ENCODE measurements around the gene BOC. TPM values are rescaled to one million over a fixed set of nuclear protein-coding genes. Genes with fewer than 3 reads are reported as not detected.

The BOC gene
- total RNA-seq, 1 donor from 2014 or later = 20.2 TPM

- Mint-ChIP-seq H3K27me3 (ENCODE audit: low read depth, unreplicated experiment) (peaks cover 3% of the 10 kb centered on the region), H3K4me1 (ENCODE audit: low read depth, unreplicated experiment) (peaks cover 12% of the 10 kb centered on the region), H3K36me3 (ENCODE audit: low read depth, unreplicated experiment) (peaks cover 24% of the 10 kb centered on the region), H3K4me3 (ENCODE audit: unreplicated experiment) (no peak overlapping the region), H3K27ac (ENCODE audit: unreplicated experiment) (no peak overlapping the region), H3K9me3 (ENCODE audit: unreplicated experiment) (no peaks in the 10 kb centered on the region)
- H3K27ac ChIP-seq (ENCODE audit: low read depth, low read length) = no peak overlapping the region
- no peak overlapping the region for H3K4me3 ChIP-seq (ENCODE audit: insufficient read depth, low read depth, low read length)
- no peak overlapping the region for H2AFZ ChIP-seq (ENCODE audit: low read depth, low read length)
- FAIRE-seq (no peak), DNase-seq (ENCODE audit: low read depth) (peak; percentile 6)
- H3K4me1 ChIP-seq (ENCODE audit: insufficient read depth, low read length) = peaks cover 13% of the 10 kb centered on the region
- TF ChIP-seq, protein P1, sequence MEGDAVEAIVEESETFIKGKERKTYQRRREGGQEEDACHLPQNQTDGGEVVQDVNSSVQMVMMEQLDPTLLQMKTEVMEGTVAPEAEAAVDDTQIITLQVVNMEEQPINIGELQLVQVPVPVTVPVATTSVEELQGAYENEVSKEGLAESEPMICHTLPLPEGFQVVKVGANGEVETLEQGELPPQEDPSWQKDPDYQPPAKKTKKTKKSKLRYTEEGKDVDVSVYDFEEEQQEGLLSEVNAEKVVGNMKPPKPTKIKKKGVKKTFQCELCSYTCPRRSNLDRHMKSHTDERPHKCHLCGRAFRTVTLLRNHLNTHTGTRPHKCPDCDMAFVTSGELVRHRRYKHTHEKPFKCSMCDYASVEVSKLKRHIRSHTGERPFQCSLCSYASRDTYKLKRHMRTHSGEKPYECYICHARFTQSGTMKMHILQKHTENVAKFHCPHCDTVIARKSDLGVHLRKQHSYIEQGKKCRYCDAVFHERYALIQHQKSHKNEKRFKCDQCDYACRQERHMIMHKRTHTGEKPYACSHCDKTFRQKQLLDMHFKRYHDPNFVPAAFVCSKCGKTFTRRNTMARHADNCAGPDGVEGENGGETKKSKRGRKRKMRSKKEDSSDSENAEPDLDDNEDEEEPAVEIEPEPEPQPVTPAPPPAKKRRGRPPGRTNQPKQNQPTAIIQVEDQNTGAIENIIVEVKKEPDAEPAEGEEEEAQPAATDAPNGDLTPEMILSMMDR (IDR thresholded peaks at IDR 0.05; ENCODE audit: insufficient read depth, low read depth, low read length) = no peak
- no peak for TF ChIP-seq EZH2 (IDR thresholded peaks at IDR 0.05; ENCODE audit: insufficient read depth, low read length)
- H3K27me3 ChIP-seq (ENCODE audit: insufficient read depth, low read length) = no peaks in the 10 kb centered on the region
- no peak overlapping the region for H3K9ac ChIP-seq (ENCODE audit: low read length)
- no peaks in the 10 kb centered on the region for H3K36me3 ChIP-seq (ENCODE audit: insufficient read depth, low read length)
- H3K79me2 ChIP-seq (ENCODE audit: insufficient read depth, low read length) = no peaks in the 10 kb centered on the region
- no peak overlapping the region for H3K4me2 ChIP-seq (ENCODE audit: low read length)
- no peaks in the 10 kb centered on the region for H3K9me3 ChIP-seq (ENCODE audit: insufficient read depth, low read depth, low read length)
- no peaks in the 10 kb centered on the region for H4K20me1 ChIP-seq (ENCODE audit: insufficient read depth, low read length)
Measured at GRCh38 chr3:113285741-113286140, 74.4 kb downstream of the BOC start.

DNA sequence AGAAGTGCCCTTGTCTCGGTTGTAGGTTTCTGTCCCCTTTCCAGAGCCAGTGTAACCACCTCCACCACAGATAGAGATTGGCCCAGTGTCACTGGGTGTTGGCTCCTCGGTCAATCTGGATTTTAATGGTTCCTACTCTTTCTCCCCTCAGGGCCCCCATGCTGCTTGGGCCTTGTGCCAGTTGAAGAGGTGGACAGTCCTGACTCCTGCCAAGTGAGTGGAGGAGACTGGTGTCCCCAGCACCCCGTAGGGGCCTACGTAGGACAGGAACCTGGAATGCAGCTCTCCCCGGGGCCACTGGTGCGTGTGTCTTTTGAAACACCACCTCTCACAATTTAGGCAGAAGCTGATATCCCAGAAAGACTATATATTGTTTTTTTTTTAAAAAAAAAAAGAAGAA, 75.2 kb downstream of the BOC start:
- no peaks in the 10 kb centered on the region for H3K9me3 ChIP-seq (ENCODE audit: insufficient read depth, low read depth, low read length)
- H2AFZ ChIP-seq (ENCODE audit: low read depth, low read length) = no peak overlapping the region
- Mint-ChIP-seq H3K27ac (ENCODE audit: unreplicated experiment) (no peak overlapping the region), H3K27me3 (ENCODE audit: low read depth, unreplicated experiment) (peaks cover 3% of the 10 kb centered on the region), H3K4me3 (ENCODE audit: unreplicated experiment) (no peak overlapping the region), H3K4me1 (ENCODE audit: low read depth, unreplicated experiment) (peaks cover 12% of the 10 kb centered on the region), H3K36me3 (ENCODE audit: low read depth, unreplicated experiment) (peaks cover 19% of the 10 kb centered on the region), H3K9me3 (ENCODE audit: unreplicated experiment) (no peaks in the 10 kb centered on the region)
- H3K9ac ChIP-seq (ENCODE audit: low read length) = no peak overlapping the region
- no peaks in the 10 kb centered on the region for H4K20me1 ChIP-seq (ENCODE audit: insufficient read depth, low read length)
- H3K79me2 ChIP-seq (ENCODE audit: insufficient read depth, low read length) = no peaks in the 10 kb centered on the region
- no peak overlapping the region for H3K4me3 ChIP-seq (ENCODE audit: insufficient read depth, low read depth, low read length)
- peaks cover 13% of the 10 kb centered on the region for H3K4me1 ChIP-seq (ENCODE audit: insufficient read depth, low read length)
- FAIRE-seq (no peak), DNase-seq (ENCODE audit: low read depth) (no peak)
- no peak overlapping the region for H3K27ac ChIP-seq (ENCODE audit: low read depth, low read length)
- no peak overlapping the region for H3K4me2 ChIP-seq (ENCODE audit: low read length)
- H3K36me3 ChIP-seq (ENCODE audit: insufficient read depth, low read length) = no peaks in the 10 kb centered on the region
- no peak for TF ChIP-seq EZH2 (IDR thresholded peaks at IDR 0.05; ENCODE audit: insufficient read depth, low read length)
- TF ChIP-seq, protein P1 (IDR thresholded peaks at IDR 0.05; ENCODE audit: insufficient read depth, low read depth, low read length) = no peak
- H3K27me3 ChIP-seq (ENCODE audit: insufficient read depth, low read length) = peaks cover 2% of the 10 kb centered on the region

DNA sequence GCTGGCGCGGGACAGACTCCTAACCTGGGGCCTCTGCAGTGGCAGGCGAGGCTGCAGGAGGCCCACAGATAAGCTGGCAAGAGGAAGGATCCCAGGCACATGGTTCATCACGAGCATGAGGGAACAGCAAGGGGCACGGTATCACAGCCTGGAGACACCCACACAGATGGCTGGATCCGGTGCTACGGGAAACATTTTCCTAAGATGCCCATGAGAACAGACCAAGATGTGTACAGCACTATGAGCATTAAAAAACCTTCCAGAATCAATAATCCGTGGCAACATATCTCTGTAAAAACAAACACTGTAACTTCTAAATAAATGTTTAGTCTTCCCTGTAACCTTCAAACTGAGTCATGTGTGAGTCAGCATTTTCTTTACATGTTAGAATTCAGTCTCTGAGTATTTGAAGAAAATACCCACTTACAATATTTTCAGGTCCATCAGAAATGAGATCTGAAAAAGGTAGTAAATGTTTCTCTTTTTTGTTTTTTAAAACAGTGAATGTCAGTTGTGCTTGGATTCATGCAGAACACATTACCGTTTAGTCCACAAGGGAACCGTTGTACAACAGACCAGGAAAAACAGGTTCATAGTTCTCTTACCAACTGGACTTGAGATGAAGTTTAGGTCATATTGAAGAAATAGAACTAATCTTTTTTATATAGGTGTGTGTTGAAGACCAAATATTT, 75.9 kb downstream of the BOC start:
- Histone ChIP-seq H3K36me3 (ENCODE audit: insufficient read depth, low read length) (no peaks in the 10 kb centered on the region), H3K27ac (ENCODE audit: low read depth, low read length) (peak overlapping the region; percentile 33), H3K4me2 (ENCODE audit: low read length) (peak overlapping the region; percentile 71), H3K79me2 (ENCODE audit: insufficient read depth, low read length) (no peaks in the 10 kb centered on the region), H3K4me1 (ENCODE audit: insufficient read depth, low read length) (peaks cover 13% of the 10 kb centered on the region), H3K4me3 (ENCODE audit: insufficient read depth, low read depth, low read length) (no peak overlapping the region), H4K20me1 (ENCODE audit: insufficient read depth, low read length) (no peaks in the 10 kb centered on the region), H3K9ac (ENCODE audit: low read length) (peak overlapping the region; percentile 19), H2AFZ (ENCODE audit: low read depth, low read length) (peak overlapping the region; percentile 44), H3K27me3 (ENCODE audit: insufficient read depth, low read length) (peaks cover 2% of the 10 kb centered on the region), H3K9me3 (ENCODE audit: insufficient read depth, low read depth, low read length) (no peaks in the 10 kb centered on the region)
- peaks cover 14% of the 10 kb centered on the region for H3K36me3 Mint-ChIP-seq (ENCODE audit: low read depth, unreplicated experiment)
- peak; percentile 90 for FAIRE-seq
- H3K4me3 Mint-ChIP-seq (ENCODE audit: unreplicated experiment) = no peak overlapping the region
- TF ChIP-seq, protein P1 (IDR thresholded peaks at IDR 0.05; ENCODE audit: insufficient read depth, low read depth, low read length) = no peak
- TF ChIP-seq EZH2 (IDR thresholded peaks at IDR 0.05; ENCODE audit: insufficient read depth, low read length) = no peak
- H3K4me1 Mint-ChIP-seq (ENCODE audit: low read depth, unreplicated experiment) = peaks cover 12% of the 10 kb centered on the region
- no peaks in the 10 kb centered on the region for H3K27me3 Mint-ChIP-seq (ENCODE audit: low read depth, unreplicated experiment)
- peak overlapping the region; percentile 92 for H3K27ac Mint-ChIP-seq (ENCODE audit: unreplicated experiment)
- H3K9me3 Mint-ChIP-seq (ENCODE audit: unreplicated experiment) = no peaks in the 10 kb centered on the region
- peak; percentile 76 for DNase-seq (ENCODE audit: low read depth)
